ENCODE results near the gene SPRED2.

DNA sequence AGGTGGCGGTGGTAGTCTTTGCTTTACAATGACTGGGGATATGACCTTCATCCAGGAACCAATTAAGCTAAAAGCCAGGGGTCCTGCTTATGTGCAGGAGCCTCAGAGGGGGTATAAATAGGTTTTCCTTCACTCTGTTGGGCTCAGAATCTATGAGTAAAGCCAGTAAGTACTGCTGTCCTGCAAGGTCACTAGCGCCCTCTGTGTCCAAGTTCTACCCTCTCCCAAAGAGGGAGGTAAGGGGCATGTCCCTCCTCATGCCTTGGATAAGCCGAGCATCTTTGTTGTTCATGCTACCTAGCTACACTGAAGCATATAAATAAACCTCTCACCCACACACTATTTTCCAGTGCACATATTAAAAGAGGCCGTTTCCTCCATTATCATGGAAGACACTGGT, 79.4 kb downstream of the SPRED2 start:
- TF ChIP-seq, protein P1, sequence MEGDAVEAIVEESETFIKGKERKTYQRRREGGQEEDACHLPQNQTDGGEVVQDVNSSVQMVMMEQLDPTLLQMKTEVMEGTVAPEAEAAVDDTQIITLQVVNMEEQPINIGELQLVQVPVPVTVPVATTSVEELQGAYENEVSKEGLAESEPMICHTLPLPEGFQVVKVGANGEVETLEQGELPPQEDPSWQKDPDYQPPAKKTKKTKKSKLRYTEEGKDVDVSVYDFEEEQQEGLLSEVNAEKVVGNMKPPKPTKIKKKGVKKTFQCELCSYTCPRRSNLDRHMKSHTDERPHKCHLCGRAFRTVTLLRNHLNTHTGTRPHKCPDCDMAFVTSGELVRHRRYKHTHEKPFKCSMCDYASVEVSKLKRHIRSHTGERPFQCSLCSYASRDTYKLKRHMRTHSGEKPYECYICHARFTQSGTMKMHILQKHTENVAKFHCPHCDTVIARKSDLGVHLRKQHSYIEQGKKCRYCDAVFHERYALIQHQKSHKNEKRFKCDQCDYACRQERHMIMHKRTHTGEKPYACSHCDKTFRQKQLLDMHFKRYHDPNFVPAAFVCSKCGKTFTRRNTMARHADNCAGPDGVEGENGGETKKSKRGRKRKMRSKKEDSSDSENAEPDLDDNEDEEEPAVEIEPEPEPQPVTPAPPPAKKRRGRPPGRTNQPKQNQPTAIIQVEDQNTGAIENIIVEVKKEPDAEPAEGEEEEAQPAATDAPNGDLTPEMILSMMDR (IDR thresholded peaks at IDR 0.05): no peak
- no peak for TF ChIP-seq POLR2A (IDR thresholded peaks at IDR 0.05)
